ENCODE results near the gene ZYX.

- TF ChIP-seq, protein P1, sequence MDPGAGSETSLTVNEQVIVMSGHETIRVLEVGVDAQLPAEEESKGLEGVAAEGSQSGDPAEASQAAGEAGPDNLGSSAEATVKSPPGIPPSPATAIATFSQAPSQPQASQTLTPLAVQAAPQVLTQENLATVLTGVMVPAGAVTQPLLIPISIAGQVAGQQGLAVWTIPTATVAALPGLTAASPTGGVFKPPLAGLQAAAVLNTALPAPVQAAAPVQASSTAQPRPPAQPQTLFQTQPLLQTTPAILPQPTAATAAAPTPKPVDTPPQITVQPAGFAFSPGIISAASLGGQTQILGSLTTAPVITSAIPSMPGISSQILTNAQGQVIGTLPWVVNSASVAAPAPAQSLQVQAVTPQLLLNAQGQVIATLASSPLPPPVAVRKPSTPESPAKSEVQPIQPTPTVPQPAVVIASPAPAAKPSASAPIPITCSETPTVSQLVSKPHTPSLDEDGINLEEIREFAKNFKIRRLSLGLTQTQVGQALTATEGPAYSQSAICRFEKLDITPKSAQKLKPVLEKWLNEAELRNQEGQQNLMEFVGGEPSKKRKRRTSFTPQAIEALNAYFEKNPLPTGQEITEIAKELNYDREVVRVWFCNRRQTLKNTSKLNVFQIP (CRISPR knock-in tag; IDR thresholded peaks at IDR 0.05; ENCODE audit: borderline replicate concordance, low read depth): no peak
- TF ChIP-seq ZC3H10 (CRISPR knock-in tag; IDR thresholded peaks at IDR 0.05) (no peak), ZFP30 (CRISPR knock-in tag; IDR thresholded peaks at IDR 0.05) (no peak), CSRNP3 (CRISPR knock-in tag; IDR thresholded peaks at IDR 0.05) (no peak), GLIS3 (CRISPR knock-in tag; IDR thresholded peaks at IDR 0.05) (no peak), ZNF70 (CRISPR knock-in tag; IDR thresholded peaks at IDR 0.05) (no peak)
Measured at GRCh38 chr7:143379611-143380259, 1.4 kb upstream of the ZYX start.

All from SK-N-SH treated with all-trans-retinoic acid at 6 μM for 48 hours (cell line).